HEK293 (cell line): ENCODE data around the gene NCK2.

ENCODE experiments used
- CTCF ChIA-PET: fragments of 350-600 bp; formaldehyde crosslinking; extraction: SDS; loops from one replicate; lab custom pipeline; 2021; ENCODE audit warnings: antibody characterized with exemption; lab: Yijun Ruan, JAX
- POLR2A ChIA-PET: fragments of 300-600 bp; formaldehyde crosslinking; extraction: SDS; loops from one replicate; lab custom pipeline; 2020; ENCODE audit warnings: antibody characterized with exemption, inconsistent platforms; lab: Yijun Ruan, JAX
- H3K27ac ChIP-seq: fragments of 200-500 bp; sonication (Bioruptor generic); 2 replicates; pipeline ENCODE4 v1.5.1; 2014; ENCODE audit warnings: low read depth, low read length, control low read depth, inconsistent platforms; ENCODE audit errors: extremely low read depth
- H3K36me3 ChIP-seq, 2 experiments: fragments of 200-500 bp in 1 of 2; sonication (Bioruptor generic) in 1 of 2; 1 replicate in 1 of 2; 2 replicates in 1 of 2; pipeline ENCODE4 v1.5.1; 2014 to 2017; ENCODE audit warnings: inconsistent platforms in 2 of 2, low read length in 2 of 2; ENCODE audit not compliant: control insufficient read depth in 2 of 2, insufficient read depth in 1 of 2
- H3K4me1 ChIP-seq: fragments of 200-500 bp; sonication (Bioruptor generic); 2 replicates; pipeline ENCODE4 v1.5.1; 2014; ENCODE audit warnings: mild to moderate bottlenecking, low read length, inconsistent platforms; ENCODE audit not compliant: control insufficient read depth, insufficient read depth
- H3K4me3 ChIP-seq: 2 replicates; pipeline ENCODE4 v1.5.1; 2011; ENCODE audit warnings: low read depth, mild to moderate bottlenecking, control low read depth, low read length, moderate library complexity
- H3K9me3 ChIP-seq: fragments of 200-500 bp; sonication (Bioruptor generic); 2 replicates; pipeline ENCODE4 v1.5.1; 2014; ENCODE audit warnings: low read depth, low read length, inconsistent platforms; ENCODE audit not compliant: control insufficient read depth, insufficient read depth
- EGR2 ChIP-seq: fragments of 450-650 bp; formaldehyde crosslinking; IDR thresholded peaks from 2 replicates; pipeline ENCODE4 v1.5.1; 2016; ENCODE audit warnings: low read depth, missing biosample characterization, missing genetic modification characterization
- FEZF1 ChIP-seq: fragments of 450-650 bp; formaldehyde crosslinking; IDR thresholded peaks from 2 replicates; pipeline ENCODE4 v1.5.1; 2016; ENCODE audit warnings: missing biosample characterization, missing genetic modification characterization
- HOXA7 ChIP-seq: sonication (generic); formaldehyde crosslinking; IDR thresholded peaks from 2 replicates; pipeline ENCODE4 v1.8.1; 2022; ENCODE audit warnings: missing genetic modification reagents, borderline replicate concordance
- IKZF3 ChIP-seq: fragments of 450-650 bp; IDR thresholded peaks from 2 replicates; pipeline ENCODE4 v1.5.0; 2018; ENCODE audit warnings: missing biosample characterization, mild to moderate bottlenecking, missing genetic modification characterization, moderate library complexity
- KLF7 ChIP-seq: fragments of 450-650 bp; formaldehyde crosslinking; IDR thresholded peaks from 2 replicates; pipeline ENCODE4 v1.5.1; 2016; ENCODE audit warnings: missing biosample characterization, missing genetic modification characterization, borderline replicate concordance
- ZFHX2 ChIP-seq: fragments of 450-650 bp; formaldehyde crosslinking; conservative IDR thresholded peaks from 2 replicates; pipeline ENCODE4 v1.5.1; 2016; ENCODE audit warnings: missing biosample characterization, missing genetic modification characterization
- ZFP41 ChIP-seq: fragments of 450-650 bp; formaldehyde crosslinking; IDR thresholded peaks from 2 replicates; pipeline ENCODE4 v1.5.1; 2016; ENCODE audit warnings: missing biosample characterization, missing genetic modification characterization, borderline replicate concordance
- TF ChIP-seq, protein P1 (sequence below): fragments of 450-650 bp; formaldehyde crosslinking; IDR thresholded peaks from 2 replicates; pipeline ENCODE4 v1.5.1; 2017; ENCODE audit warnings: missing biosample characterization, missing genetic modification characterization
- TF ChIP-seq, protein P2 (sequence below): fragments of 450-650 bp; formaldehyde crosslinking; IDR thresholded peaks from 2 replicates; pipeline ENCODE4 v1.5.1; 2016; ENCODE audit warnings: missing biosample characterization, missing genetic modification characterization, borderline replicate concordance

Gene NCK2

DNA sequence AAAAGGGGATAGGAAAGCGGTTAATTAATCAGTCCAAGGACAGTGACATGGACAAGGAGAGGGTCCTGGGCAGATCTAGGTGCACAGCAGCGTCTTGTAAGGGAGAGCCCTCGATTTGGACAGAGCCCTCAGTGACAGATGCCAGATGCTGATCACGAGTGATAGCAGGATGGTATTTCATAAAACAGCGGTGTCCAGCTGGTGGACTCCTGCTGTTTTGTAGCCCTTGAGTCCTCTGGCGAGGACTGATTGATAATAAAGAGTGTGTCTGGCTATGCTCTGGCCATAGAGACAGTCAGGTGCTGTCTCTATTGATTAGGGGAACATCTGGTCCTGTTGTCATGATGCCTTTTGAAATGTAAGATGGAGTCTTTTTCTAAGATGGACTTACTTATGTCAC is 180.7 kb downstream of the NCK2 start (continued):
- no peak for TF ChIP-seq KLF7 (tag by site-specific recombination)
- no peak for TF ChIP-seq HOXA7 (CRISPR knock-in tag)

- Histone ChIP-seq H3K9me3 (no peaks in the 10 kb centered on the region), H3K36me3 (no peaks in the 10 kb centered on the region), H3K4me3 (no peak overlapping the region), H3K4me1 (no peaks in the 10 kb centered on the region), H3K27ac (no peak overlapping the region)
- TF ChIP-seq EGR2 (tag by site-specific recombination) (peak; percentile 27; the same call in 1 of the 2 replicates), ZFHX2 (tag by site-specific recombination) (0 out of 2 replicates have a peak, but pooled peaks have one; percentile 21)
- TF ChIP-seq, protein P1, sequence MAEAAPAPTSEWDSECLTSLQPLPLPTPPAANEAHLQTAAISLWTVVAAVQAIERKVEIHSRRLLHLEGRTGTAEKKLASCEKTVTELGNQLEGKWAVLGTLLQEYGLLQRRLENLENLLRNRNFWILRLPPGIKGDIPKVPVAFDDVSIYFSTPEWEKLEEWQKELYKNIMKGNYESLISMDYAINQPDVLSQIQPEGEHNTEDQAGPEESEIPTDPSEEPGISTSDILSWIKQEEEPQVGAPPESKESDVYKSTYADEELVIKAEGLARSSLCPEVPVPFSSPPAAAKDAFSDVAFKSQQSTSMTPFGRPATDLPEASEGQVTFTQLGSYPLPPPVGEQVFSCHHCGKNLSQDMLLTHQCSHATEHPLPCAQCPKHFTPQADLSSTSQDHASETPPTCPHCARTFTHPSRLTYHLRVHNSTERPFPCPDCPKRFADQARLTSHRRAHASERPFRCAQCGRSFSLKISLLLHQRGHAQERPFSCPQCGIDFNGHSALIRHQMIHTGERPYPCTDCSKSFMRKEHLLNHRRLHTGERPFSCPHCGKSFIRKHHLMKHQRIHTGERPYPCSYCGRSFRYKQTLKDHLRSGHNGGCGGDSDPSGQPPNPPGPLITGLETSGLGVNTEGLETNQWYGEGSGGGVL (tag by site-specific recombination) = no peak
- TF ChIP-seq, all 188 proteins: peak for 2
- ChIA-PET POLR2A (no interaction called here), CTCF (interaction anchor here (0.8 to 1.2 kb wide), 2 partner anchors 9 to 32 kb away, joined by 3 to 4 read pairs; no protein-coding TSS in a partner anchor)
Observed at GRCh38 chr2:105926960-105927678, 182.4 kb downstream of the NCK2 start.

GRCh38 chr2:105928086-105928485 is 183.4 kb downstream of the NCK2 start:
- Histone ChIP-seq H3K36me3 (no peaks in the 10 kb centered on the region), H3K27ac (no peak overlapping the region), H3K9me3 (no peaks in the 10 kb centered on the region), H3K4me1 (no peaks in the 10 kb centered on the region), H3K4me3 (no peak overlapping the region)
- POLR2A ChIA-PET = no interaction called here
- CTCF ChIA-PET = no interaction called here
- TF ChIP-seq ZFP41 (tag by site-specific recombination) (no peak), IKZF3 (tag by site-specific recombination) (no peak), FEZF1 (tag by site-specific recombination) (no peak)
- TF ChIP-seq, protein P1 (tag by site-specific recombination) = no peak
- TF ChIP-seq, protein P2, sequence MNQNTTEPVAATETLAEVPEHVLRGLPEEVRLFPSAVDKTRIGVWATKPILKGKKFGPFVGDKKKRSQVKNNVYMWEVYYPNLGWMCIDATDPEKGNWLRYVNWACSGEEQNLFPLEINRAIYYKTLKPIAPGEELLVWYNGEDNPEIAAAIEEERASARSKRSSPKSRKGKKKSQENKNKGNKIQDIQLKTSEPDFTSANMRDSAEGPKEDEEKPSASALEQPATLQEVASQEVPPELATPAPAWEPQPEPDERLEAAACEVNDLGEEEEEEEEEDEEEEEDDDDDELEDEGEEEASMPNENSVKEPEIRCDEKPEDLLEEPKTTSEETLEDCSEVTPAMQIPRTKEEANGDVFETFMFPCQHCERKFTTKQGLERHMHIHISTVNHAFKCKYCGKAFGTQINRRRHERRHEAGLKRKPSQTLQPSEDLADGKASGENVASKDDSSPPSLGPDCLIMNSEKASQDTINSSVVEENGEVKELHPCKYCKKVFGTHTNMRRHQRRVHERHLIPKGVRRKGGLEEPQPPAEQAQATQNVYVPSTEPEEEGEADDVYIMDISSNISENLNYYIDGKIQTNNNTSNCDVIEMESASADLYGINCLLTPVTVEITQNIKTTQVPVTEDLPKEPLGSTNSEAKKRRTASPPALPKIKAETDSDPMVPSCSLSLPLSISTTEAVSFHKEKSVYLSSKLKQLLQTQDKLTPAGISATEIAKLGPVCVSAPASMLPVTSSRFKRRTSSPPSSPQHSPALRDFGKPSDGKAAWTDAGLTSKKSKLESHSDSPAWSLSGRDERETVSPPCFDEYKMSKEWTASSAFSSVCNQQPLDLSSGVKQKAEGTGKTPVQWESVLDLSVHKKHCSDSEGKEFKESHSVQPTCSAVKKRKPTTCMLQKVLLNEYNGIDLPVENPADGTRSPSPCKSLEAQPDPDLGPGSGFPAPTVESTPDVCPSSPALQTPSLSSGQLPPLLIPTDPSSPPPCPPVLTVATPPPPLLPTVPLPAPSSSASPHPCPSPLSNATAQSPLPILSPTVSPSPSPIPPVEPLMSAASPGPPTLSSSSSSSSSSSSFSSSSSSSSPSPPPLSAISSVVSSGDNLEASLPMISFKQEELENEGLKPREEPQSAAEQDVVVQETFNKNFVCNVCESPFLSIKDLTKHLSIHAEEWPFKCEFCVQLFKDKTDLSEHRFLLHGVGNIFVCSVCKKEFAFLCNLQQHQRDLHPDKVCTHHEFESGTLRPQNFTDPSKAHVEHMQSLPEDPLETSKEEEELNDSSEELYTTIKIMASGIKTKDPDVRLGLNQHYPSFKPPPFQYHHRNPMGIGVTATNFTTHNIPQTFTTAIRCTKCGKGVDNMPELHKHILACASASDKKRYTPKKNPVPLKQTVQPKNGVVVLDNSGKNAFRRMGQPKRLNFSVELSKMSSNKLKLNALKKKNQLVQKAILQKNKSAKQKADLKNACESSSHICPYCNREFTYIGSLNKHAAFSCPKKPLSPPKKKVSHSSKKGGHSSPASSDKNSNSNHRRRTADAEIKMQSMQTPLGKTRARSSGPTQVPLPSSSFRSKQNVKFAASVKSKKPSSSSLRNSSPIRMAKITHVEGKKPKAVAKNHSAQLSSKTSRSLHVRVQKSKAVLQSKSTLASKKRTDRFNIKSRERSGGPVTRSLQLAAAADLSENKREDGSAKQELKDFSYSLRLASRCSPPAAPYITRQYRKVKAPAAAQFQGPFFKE = no peak
